Upper lobe of left lung (tissue), 6 donors: ENCODE data around the gene MIER2. TPM values are rescaled to one million over a fixed set of nuclear protein-coding genes. Genes with fewer than 3 reads are reported as not detected.

Experiments
- ATAC-seq, 2 donors: fragments of 200-7000 bp; cut with Tn5 transposase; one replicate each; pipeline ENCODE4 v1.9.1; 2022; ENCODE audit warnings: mild to moderate bottlenecking in 2 of 2, moderate library complexity in 2 of 2; ENCODE audit not compliant: low FRiP score in 2 of 2
- DNase-seq, 2 donors: peaks; one replicate each; pipeline ENCODE4 v3.0.0-alpha.2; 2019 to 2020
- H3K27ac ChIP-seq, 4 donors: fragments of 200-600 bp; sonication (generic); one replicate each; pipeline ENCODE4 v1.5.1; 2016 to 2019
- H3K27me3 ChIP-seq, 4 donors: fragments of 200-600 bp; sonication (generic); one replicate each; pipeline ENCODE4 v1.5.1; 2017 to 2019
- H3K36me3 ChIP-seq, 4 donors: fragments of 200-600 bp; sonication (generic); one replicate each; pipeline ENCODE4 v1.5.1; 2016 to 2019
- H3K4me1 ChIP-seq, 4 donors: fragments of 200-600 bp; sonication (generic); one replicate each; pipeline ENCODE4 v1.5.1; 2018 to 2019
- H3K4me3 ChIP-seq, 4 donors: fragments of 200-600 bp; sonication (generic); one replicate each; pipeline ENCODE4 v1.5.1; 2017 to 2019; ENCODE audit warnings: mild to moderate bottlenecking in 2 of 4, moderate library complexity in 1 of 4
- H3K9me3 ChIP-seq, 4 donors: fragments of 200-600 bp; sonication (generic); one replicate each; pipeline ENCODE4 v1.5.1; 2018 to 2019
- CTCF ChIP-seq, 6 experiments: fragments of 450-650 bp in 4 of 6; fragments of 200-600 bp in 2 of 6; sonication (generic) in 2 of 6; IDR thresholded peaks; one replicate each; pipeline ENCODE4 v1.5.1; 2016 to 2019; ENCODE audit warnings: antibody characterized with exemption in 6 of 6
- EP300 ChIP-seq, 4 donors: sonication (generic); formaldehyde crosslinking; IDR thresholded peaks; one replicate each; pipeline ENCODE4 v1.5.1; 2017; ENCODE audit warnings: antibody characterized with exemption in 4 of 4, control low read depth in 2 of 4
- POLR2A ChIP-seq, 4 donors: fragments of 450-650 bp; IDR thresholded peaks; one replicate each; pipeline ENCODE4 v1.5.1; 2016 to 2017; ENCODE audit warnings: antibody characterized with exemption in 4 of 4, mild to moderate bottlenecking in 2 of 4
- POLR2AphosphoS5 ChIP-seq, 2 donors: sonication (generic); formaldehyde crosslinking; IDR thresholded peaks; one replicate each; pipeline ENCODE4 v1.5.1; 2017; ENCODE audit warnings: antibody characterized with exemption in 2 of 2
- WGBS, 2 donors: methylation state at CpG; one replicate each; pipeline ENCODE4 v1.1.5; 2017 to 2018; 5-methylcytosine and 5-hydroxymethylcytosine counted together
- total RNA-seq, 6 donors: library from RNA; depleted of rRNA in 4 of 6; stranded (reverse); fragments of >200 nt in 4 of 6; gene quantifications; one replicate each; pipeline versions ENCODE4 v1.1.0 to v1.2.1, GENCODE V29; 2016 to 2021
- donor health status: DM: no; HTN: no; CAD: no; lungs with moderate emphysema.
- donor health status: DM: no; HTN: yes; CAD: no; lungs with severe emphysema.

MIER2 gene
- total RNA-seq, 6 donors from 2014 or later: 16.4 to 64.8 (median 31.7) TPM

GRCh38 chr19:335486-336066 lies 9.0 kb downstream of the MIER2 start:
- WGBS, 2 donors: 89 to 97% methylated on average over 6 to 11 of the region's 21 CpGs
- ATAC-seq: peak in 1 of 2 donors; percentile 54

DNA sequence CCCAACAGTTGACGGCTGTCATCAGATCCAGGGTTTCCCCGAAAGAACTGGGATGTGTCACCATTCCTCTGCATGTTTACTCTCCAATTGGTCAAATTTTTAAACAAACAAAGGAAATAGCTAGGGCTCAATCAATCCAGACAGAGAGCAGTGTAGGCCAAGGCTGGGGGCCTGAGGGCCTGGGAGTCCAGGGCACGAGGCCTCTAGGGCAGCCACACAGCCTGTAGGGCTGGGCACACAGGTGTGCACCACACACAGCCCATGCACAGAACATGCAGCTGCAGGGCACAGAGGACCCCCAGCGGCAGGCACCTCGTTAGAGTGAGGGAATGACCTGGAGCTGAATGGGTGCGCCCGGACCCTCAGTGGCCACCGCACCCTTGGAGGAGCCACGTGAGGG lies 9.5 kb downstream of the MIER2 start:
- peaks cover 0 to 2% (median 0%) of the 10 kb centered on the region in 4 donors for H3K9me3 ChIP-seq
- peak overlapping the region in 1 of 4 donors; percentile 17 for H3K27ac ChIP-seq
- no peak for TF ChIP-seq EP300 (IDR thresholded peaks at IDR 0.05)
- no peak for TF ChIP-seq POLR2AphosphoS5 (IDR thresholded peaks at IDR 0.05)
- no peak for TF ChIP-seq POLR2A (IDR thresholded peaks at IDR 0.05)
- no peak for TF ChIP-seq CTCF (IDR thresholded peaks at IDR 0.05)
- DNase-seq (no peak), ATAC-seq (no peak)
- no peaks in the 10 kb centered on the region for H3K27me3 ChIP-seq
- WGBS, 2 donors: 85 to 91% methylated on average over 7 to 9 of the region's 9 CpGs
- peaks cover 11 to 22% (median 14%) of the 10 kb centered on the region in 4 donors for H3K4me1 ChIP-seq
- peaks cover 9 to 40% (median 28%) of the 10 kb centered on the region in 4 donors for H3K36me3 ChIP-seq
- no peak overlapping the region for H3K4me3 ChIP-seq

More at GRCh38 chr19:335486-336066, 9.0 kb downstream of the MIER2 start:
- H3K36me3 ChIP-seq: peaks cover 6 to 35% (median 23%) of the 10 kb centered on the region in 4 donors
- peak overlapping the region in 1 of 4 donors; percentile 17 for H3K27ac ChIP-seq
- TF ChIP-seq EP300 (IDR thresholded peaks at IDR 0.05) (no peak), POLR2AphosphoS5 (IDR thresholded peaks at IDR 0.05) (no peak), POLR2A (IDR thresholded peaks at IDR 0.05) (no peak)
- H3K9me3 ChIP-seq: peaks cover 0 to 2% (median 0%) of the 10 kb centered on the region in 4 donors
- peak in 1 of 2 donors; percentile 13 for DNase-seq
- no peak overlapping the region for H3K4me3 ChIP-seq
- H3K27me3 ChIP-seq: no peaks in the 10 kb centered on the region
- peaks cover 13 to 27% (median 17%) of the 10 kb centered on the region in 4 donors for H3K4me1 ChIP-seq

- TF ChIP-seq EP300 (IDR thresholded peaks at IDR 0.05) (no peak), POLR2A (IDR thresholded peaks at IDR 0.05) (no peak), POLR2AphosphoS5 (IDR thresholded peaks at IDR 0.05) (no peak), CTCF (IDR thresholded peaks at IDR 0.05) (no peak)
- no peak for ATAC-seq
- peaks cover 14 to 45% (median 34%) of the 10 kb centered on the region in 4 donors for H3K36me3 ChIP-seq
- peaks cover 11 to 21% (median 13%) of the 10 kb centered on the region in 4 donors for H3K4me1 ChIP-seq
- 91 to 100% methylated on average over 2 to 19 of the region's 19 CpGs for WGBS, 2 donors
- H3K9me3 ChIP-seq: peaks cover 0 to 2% (median 0%) of the 10 kb centered on the region in 4 donors
- H3K4me3 ChIP-seq: no peak overlapping the region
- H3K27me3 ChIP-seq: no peaks in the 10 kb centered on the region
- no peak overlapping the region for H3K27ac ChIP-seq
- DNase-seq: no peak
Observed at GRCh38 chr19:334296-335071, 10.1 kb downstream of the MIER2 start.

DNA sequence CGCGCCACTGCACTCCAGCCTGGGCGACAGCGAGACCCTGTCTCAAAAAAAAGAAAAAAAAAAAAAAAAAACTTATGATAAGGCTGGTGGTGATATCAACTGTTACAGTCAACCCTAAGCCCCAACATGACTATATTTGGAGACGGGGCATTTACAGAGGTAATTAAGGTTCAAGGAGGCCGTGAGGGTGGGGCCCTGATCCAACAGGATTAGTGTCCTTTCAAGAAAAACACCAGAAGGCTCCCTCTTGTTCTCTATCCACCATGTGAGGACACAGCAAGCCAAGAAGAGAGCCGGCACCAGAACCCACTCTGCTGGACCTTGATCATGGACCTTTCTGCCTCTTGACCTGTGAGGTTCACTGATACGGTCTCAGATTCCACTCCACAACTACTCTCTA lies 14.1 kb downstream of the MIER2 start:
- TF ChIP-seq POLR2A (IDR thresholded peaks at IDR 0.05) (no peak), EP300 (IDR thresholded peaks at IDR 0.05) (no peak), POLR2AphosphoS5 (IDR thresholded peaks at IDR 0.05) (no peak), CTCF (IDR thresholded peaks at IDR 0.05) (no peak)
- no peak for DNase-seq
- Histone ChIP-seq H3K4me1 (peaks cover 5 to 15% (median 9%) of the 10 kb centered on the region in 4 donors), H3K27ac (no peak overlapping the region), H3K36me3 (peaks cover 24 to 82% (median 71%) of the 10 kb centered on the region in 4 donors), H3K9me3 (peaks cover 0 to 17% (median 1%) of the 10 kb centered on the region in 4 donors), H3K4me3 (no peak overlapping the region), H3K27me3 (no peaks in the 10 kb centered on the region)
- WGBS, 2 donors: 92 to 97% methylated on average over 8 of the region's 8 CpGs
- no peak for ATAC-seq

DNA sequence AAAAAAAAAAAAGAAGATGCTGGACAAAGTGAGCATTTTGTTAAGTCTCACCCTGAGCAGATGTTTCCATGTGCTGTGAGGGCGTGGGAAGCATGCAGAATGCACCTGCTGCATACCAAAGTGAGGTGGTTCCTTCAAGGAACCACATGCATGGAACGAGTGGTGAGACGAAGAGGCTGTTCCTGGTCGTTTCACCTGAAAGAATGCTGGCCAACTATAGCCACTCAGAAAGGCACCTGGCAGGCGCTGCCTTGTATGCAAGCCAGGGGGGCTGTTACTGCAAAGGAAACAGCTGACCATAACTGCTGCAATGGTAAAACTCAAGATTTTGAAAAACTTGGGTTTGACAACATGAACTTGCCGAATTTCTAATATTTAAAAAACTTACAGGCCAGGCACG lies 14.7 kb downstream of the MIER2 start:
- H3K4me3 ChIP-seq: no peak overlapping the region
- H3K4me1 ChIP-seq: peaks cover 0 to 8% (median 3%) of the 10 kb centered on the region in 4 donors
- 89 to 92% methylated on average over 7 of the region's 7 CpGs for WGBS, 2 donors
- peaks cover 26 to 82% (median 74%) of the 10 kb centered on the region in 4 donors for H3K36me3 ChIP-seq
- TF ChIP-seq EP300 (IDR thresholded peaks at IDR 0.05): no peak
- DNase-seq (no peak), ATAC-seq (no peak)
- no peak overlapping the region for H3K27ac ChIP-seq
- H3K27me3 ChIP-seq: no peaks in the 10 kb centered on the region
- H3K9me3 ChIP-seq: peaks cover 0 to 17% (median 1%) of the 10 kb centered on the region in 4 donors
